ENCODE measurements around the gene PCDHGB6.

GRCh38 chr5:141419074-141419880 lies 11.5 kb downstream of the PCDHGB6 start:
- TF ChIP-seq POLR2AphosphoS5 (IDR thresholded peaks at IDR 0.05; ENCODE audit: low read depth, low read length) (no peak), POLR2A (IDR thresholded peaks at IDR 0.05; ENCODE audit: borderline replicate concordance, extremely low read depth, insufficient read depth, insufficient read length) (no peak), CTCF (IDR thresholded peaks at IDR 0.05 in 2 of 3, conservative IDR thresholded peaks at IDR 0.05 in 1 of 3; ENCODE audit: borderline replicate concordance in 1 of 3, insufficient read depth in 1 of 3, low read depth in 2 of 3, low read length in 2 of 3) (no peak), EZH2 (IDR thresholded peaks at IDR 0.05) (no peak), SRF (IDR thresholded peaks at IDR 0.05; ENCODE audit: low read depth) (no peak), ZNF274 (IDR thresholded peaks at IDR 0.05; ENCODE audit: low read depth, low read length) (no peak), EGR1 (IDR thresholded peaks at IDR 0.05; ENCODE audit: low read depth) (no peak), MAX (IDR thresholded peaks at IDR 0.05) (no peak), CEBPB (IDR thresholded peaks at IDR 0.05; ENCODE audit: low read depth) (no peak), REST (IDR thresholded peaks at IDR 0.05; ENCODE audit: low read depth) (no peak)

Measured in HCT116 (cell line).